Right atrium auricular region (tissue), 2 donors: ENCODE results near the gene COL8A1. TPM values are rescaled to one million over a fixed set of nuclear protein-coding genes. Genes with fewer than 3 reads are reported as not detected.
A peak's percentile ranks its signal among the peaks of the same experiment; 100 is the strongest.

ENCODE experiments used
- DNase-seq: peaks from one replicate; pipeline ENCODE4 v3.0.0-alpha.2; 2019; ENCODE audit warnings: low spot score
- H3K27ac ChIP-seq, 2 donors: fragments of 200-600 bp; sonication (generic); 1 replicate in 1 of 2; 2 replicates in 1 of 2; pipeline ENCODE4 v1.5.1; 2016 to 2019
- H3K27me3 ChIP-seq, 2 donors: fragments of 200-600 bp; sonication (generic); one replicate each; pipeline versions ENCODE4 v1.5.1 to v1.6.0; 2017 to 2019
- H3K36me3 ChIP-seq: fragments of 200-600 bp; sonication (generic); one replicate; pipeline ENCODE4 v1.5.1; 2016
- H3K4me1 ChIP-seq, 2 donors: fragments of 200-600 bp; sonication (generic); one replicate each; pipeline versions ENCODE4 v1.5.1 to v1.6.0; 2017 to 2019
- H3K4me3 ChIP-seq, 2 donors: fragments of 200-600 bp; sonication (generic); 1 replicate in 1 of 2; 2 replicates in 1 of 2; pipeline ENCODE4 v1.5.1; 2017 to 2019; ENCODE audit warnings: mild to moderate bottlenecking in 1 of 2, moderate library complexity in 1 of 2
- H3K9me3 ChIP-seq, 2 donors: fragments of 200-600 bp; sonication (generic); one replicate each; pipeline ENCODE4 v1.5.1; 2019
- total RNA-seq, 2 donors: library from RNA; depleted of rRNA; stranded (reverse); fragments of >200 nt; gene quantifications; one replicate each; pipeline ENCODE4 v1.1.0, GENCODE V29; 2016
- TF ChIP-seq, protein P1 (sequence below), 2 donors: fragments of 200-600 bp; sonication (generic); IDR thresholded peaks; one replicate each; pipeline ENCODE4 v1.5.1; 2019; ENCODE audit warnings: antibody characterized with exemption in 2 of 2

The COL8A1 gene
- total RNA-seq, 2 donors from 2014 or later = 43.3 to 53.8 TPM

DNA sequence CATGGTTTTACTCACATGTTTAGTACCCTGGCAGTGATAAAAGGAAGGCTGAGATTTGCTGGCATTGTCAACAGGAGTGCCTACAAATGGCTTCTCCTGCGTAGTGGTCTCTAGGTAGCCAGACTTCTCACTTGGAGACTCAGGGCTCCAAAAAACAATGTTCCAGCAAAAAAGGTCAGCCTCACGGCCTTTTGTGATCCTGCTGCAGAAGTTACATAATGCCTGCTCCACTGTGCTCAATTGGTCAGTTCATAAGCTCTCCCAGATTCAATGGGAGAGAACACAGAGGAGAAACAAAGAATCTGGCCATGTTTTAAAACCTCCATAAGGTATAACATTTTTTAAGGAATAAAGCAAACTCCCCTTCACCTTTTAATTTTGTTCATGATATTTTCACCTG is 103.2 kb downstream of the COL8A1 start:
- no peak for DNase-seq
- Histone ChIP-seq H3K4me3 (no peak overlapping the region), H3K36me3 (no peaks in the 10 kb centered on the region), H3K27ac (no peak overlapping the region), H3K4me1 (no peaks in the 10 kb centered on the region), H3K9me3 (no peaks in the 10 kb centered on the region), H3K27me3 (no peaks in the 10 kb centered on the region)
- TF ChIP-seq, protein P1, sequence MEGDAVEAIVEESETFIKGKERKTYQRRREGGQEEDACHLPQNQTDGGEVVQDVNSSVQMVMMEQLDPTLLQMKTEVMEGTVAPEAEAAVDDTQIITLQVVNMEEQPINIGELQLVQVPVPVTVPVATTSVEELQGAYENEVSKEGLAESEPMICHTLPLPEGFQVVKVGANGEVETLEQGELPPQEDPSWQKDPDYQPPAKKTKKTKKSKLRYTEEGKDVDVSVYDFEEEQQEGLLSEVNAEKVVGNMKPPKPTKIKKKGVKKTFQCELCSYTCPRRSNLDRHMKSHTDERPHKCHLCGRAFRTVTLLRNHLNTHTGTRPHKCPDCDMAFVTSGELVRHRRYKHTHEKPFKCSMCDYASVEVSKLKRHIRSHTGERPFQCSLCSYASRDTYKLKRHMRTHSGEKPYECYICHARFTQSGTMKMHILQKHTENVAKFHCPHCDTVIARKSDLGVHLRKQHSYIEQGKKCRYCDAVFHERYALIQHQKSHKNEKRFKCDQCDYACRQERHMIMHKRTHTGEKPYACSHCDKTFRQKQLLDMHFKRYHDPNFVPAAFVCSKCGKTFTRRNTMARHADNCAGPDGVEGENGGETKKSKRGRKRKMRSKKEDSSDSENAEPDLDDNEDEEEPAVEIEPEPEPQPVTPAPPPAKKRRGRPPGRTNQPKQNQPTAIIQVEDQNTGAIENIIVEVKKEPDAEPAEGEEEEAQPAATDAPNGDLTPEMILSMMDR (IDR thresholded peaks at IDR 0.05) = no peak

DNA sequence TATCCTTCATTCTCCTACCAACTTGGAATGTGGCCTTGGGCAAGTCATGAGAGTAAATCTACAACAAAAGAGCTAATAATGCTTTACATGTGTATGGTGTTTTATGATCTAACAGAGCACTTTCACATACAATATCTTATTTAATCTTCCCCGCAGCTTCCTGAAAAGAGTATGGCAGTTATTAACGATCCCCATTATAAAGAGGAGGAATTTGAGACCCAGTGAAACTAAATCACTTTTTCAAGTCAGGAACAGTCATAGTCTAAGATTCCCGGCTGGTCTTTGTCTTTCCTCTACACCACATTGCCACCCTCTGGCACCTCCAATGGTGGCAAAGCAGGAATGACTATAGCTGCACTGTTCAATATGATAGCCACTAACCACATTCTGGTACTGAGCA is 109.5 kb downstream of the COL8A1 start:
- TF ChIP-seq, protein P1 (IDR thresholded peaks at IDR 0.05) = peak in 1 of 2 donors; percentile 44
- Histone ChIP-seq H3K4me3 (no peak overlapping the region), H3K27me3 (no peaks in the 10 kb centered on the region), H3K4me1 (no peaks in the 10 kb centered on the region), H3K36me3 (no peaks in the 10 kb centered on the region), H3K9me3 (no peaks in the 10 kb centered on the region), H3K27ac (no peak overlapping the region)
- no peak for DNase-seq

DNA sequence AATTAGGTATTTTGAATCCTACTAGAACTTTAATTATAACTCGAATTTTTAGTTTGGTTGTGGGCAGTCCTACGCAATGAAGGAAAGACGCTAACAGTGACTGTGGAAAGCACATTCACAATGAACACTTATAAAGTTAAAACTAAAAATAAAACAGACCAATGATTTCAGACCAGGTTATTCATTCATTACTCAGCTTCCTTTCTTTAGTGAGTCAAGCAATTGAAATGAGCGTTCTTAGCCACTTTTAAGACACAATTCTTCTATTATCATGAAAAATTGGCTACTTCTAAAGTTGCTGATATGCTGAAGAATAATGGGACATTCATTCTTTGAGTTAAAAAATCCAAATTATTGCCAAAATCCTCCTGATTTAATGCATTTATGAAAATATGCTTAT is 113.3 kb downstream of the COL8A1 start:
- no peaks in the 10 kb centered on the region for H3K9me3 ChIP-seq
- TF ChIP-seq, protein P1 (IDR thresholded peaks at IDR 0.05) = no peak

DNA sequence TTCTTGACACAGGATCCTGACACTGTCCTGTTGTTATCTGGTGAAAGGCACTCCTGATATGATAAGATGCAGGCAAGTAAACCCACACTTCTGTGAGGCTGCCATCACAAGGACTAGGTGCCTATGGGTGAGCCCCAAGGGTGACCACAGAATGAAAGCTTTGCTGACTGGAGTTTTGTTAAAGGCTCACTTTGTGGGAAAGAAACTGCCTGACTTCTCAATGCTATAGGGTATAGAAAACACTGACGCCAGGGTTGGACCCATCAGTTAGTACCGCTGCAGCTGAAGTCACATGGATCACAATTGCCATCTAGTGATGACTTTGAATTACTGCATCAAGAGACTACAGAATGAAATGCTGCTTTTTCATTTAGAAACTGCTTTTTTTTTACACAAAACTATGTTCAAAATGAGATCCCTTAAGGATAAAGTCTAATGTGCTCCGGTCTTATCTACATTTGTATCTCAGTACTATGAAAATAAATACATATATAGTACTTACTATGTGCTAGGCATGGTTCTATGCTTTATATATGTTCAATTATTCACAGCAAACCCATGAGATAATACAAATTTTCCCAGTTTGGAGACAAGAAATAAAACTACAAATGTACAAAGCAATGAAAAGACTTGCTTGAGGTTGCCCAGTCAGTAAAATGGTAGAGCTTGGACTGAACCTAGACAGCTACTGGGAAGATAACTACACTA is 115.0 kb downstream of the COL8A1 start:
- H3K4me1 ChIP-seq = peaks cover 0 to 10% of the 10 kb centered on the region in 2 donors
- no peak for DNase-seq
- H3K9me3 ChIP-seq = no peaks in the 10 kb centered on the region
- no peaks in the 10 kb centered on the region for H3K27me3 ChIP-seq
- no peaks in the 10 kb centered on the region for H3K36me3 ChIP-seq
- TF ChIP-seq, protein P1 (IDR thresholded peaks at IDR 0.05) = peak; percentile 65 to 79
- no peak overlapping the region for H3K27ac ChIP-seq
- no peak overlapping the region for H3K4me3 ChIP-seq

More for the DNA sequence above, 113.3 kb downstream of the COL8A1 start:
- Histone ChIP-seq H3K4me3 (no peak overlapping the region), H3K36me3 (no peaks in the 10 kb centered on the region), H3K27ac (peak overlapping the region in 1 of 2 donors; percentile 40), H3K27me3 (no peaks in the 10 kb centered on the region), H3K4me1 (peaks cover 0 to 5% of the 10 kb centered on the region in 2 donors)
- no peak for DNase-seq

DNA sequence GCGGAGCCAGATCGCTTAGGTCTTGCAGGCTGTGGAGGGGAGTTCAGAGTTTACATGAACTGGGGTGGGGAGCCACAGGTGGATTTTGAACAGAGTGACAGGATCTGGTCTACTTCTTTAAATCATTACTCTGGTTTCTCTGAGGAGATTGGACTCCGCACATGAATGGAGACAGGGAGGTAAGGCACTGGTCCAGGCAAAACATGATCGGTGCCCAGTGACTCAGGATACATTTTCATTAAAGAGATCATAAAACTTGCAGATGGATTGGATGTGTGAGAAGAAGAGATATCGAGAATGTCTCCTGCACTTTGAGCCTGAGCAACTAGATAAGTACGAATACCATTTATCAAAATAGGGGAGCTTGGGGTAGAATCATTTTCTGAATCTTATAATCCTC is 117.4 kb downstream of the COL8A1 start:
- no peak overlapping the region for H3K4me3 ChIP-seq
- H3K4me1 ChIP-seq = peaks cover 0 to 24% of the 10 kb centered on the region in 2 donors
- H3K27me3 ChIP-seq = no peaks in the 10 kb centered on the region
- no peak for DNase-seq
- TF ChIP-seq, protein P1 (IDR thresholded peaks at IDR 0.05) = no peak
- H3K36me3 ChIP-seq = no peaks in the 10 kb centered on the region
- H3K9me3 ChIP-seq = no peaks in the 10 kb centered on the region
- H3K27ac ChIP-seq = no peak overlapping the region

DNA sequence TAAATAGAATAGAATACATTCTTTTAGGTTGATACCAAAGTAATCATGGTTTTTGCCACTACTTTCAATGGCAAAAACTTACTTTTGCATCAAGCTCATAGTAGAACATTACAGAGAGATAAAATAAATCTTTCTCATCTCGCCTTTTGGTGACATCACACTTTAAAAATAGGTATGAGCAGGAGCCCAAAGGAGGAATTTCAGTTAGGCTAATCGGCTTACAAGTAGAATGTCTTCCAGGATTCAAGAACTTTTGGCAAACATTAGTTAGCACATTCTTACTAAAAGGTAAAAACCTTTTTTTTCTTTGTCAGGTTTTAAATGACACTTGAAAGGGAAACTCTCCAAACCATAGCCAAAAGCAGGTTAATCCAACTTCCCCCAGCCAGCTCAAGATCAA is 119.6 kb downstream of the COL8A1 start:
- TF ChIP-seq, protein P1 (IDR thresholded peaks at IDR 0.05) = no peak
- no peaks in the 10 kb centered on the region for H3K9me3 ChIP-seq
- no peak for DNase-seq
- no peak overlapping the region for H3K4me3 ChIP-seq
- peaks cover 0 to 44% of the 10 kb centered on the region in 2 donors for H3K4me1 ChIP-seq
- no peaks in the 10 kb centered on the region for H3K27me3 ChIP-seq
- peak overlapping the region in 1 of 2 donors; percentile 68 for H3K27ac ChIP-seq
- no peaks in the 10 kb centered on the region for H3K36me3 ChIP-seq
